Trophoblast cell (in vitro differentiated cells and primary cell): Measurements from ENCODE around the gene TUBB3.

ENCODE experiments used
- DNase-seq, 2 donors: peaks; one replicate each; pipeline ENCODE4 v3.0.0-alpha.2; 2016
- H2AFZ ChIP-seq: 2 replicates; pipeline ENCODE4 v1.6.1; 2013; ENCODE audit warnings: low read length, moderate library complexity, mild to moderate bottlenecking; ENCODE audit not compliant: insufficient read depth, poor library complexity
- H2AK5ac ChIP-seq: 2 replicates; pipeline ENCODE4 v1.6.1; 2013; ENCODE audit warnings: mild to moderate bottlenecking, low read length
- H2BK120ac ChIP-seq: 2 replicates; pipeline ENCODE4 v1.6.1; 2013; ENCODE audit warnings: low read length, mild to moderate bottlenecking, moderate library complexity; ENCODE audit not compliant: insufficient read depth, poor library complexity
- H2BK12ac ChIP-seq: 2 replicates; pipeline ENCODE4 v1.6.1; 2013; ENCODE audit warnings: mild to moderate bottlenecking, low read length, moderate library complexity
- H2BK5ac ChIP-seq: 2 replicates; pipeline ENCODE4 v1.6.1; 2013; ENCODE audit warnings: low read length, low read depth, moderate library complexity, mild to moderate bottlenecking; ENCODE audit not compliant: poor library complexity
- H3K14ac ChIP-seq: 2 replicates; pipeline ENCODE4 v1.6.1; 2013; ENCODE audit warnings: mild to moderate bottlenecking, low read length
- H3K18ac ChIP-seq: 2 replicates; pipeline ENCODE4 v1.6.1; 2013; ENCODE audit warnings: mild to moderate bottlenecking, low read length
- H3K23ac ChIP-seq: 2 replicates; pipeline ENCODE4 v1.6.1; 2013; ENCODE audit warnings: low read length
- H3K27ac ChIP-seq: 2 replicates; pipeline ENCODE4 v1.5.1; 2013; ENCODE audit warnings: low read depth, mild to moderate bottlenecking, inconsistent platforms, low read length, moderate library complexity
- H3K27me3 ChIP-seq: 2 replicates; pipeline ENCODE4 v1.6.1; 2013; ENCODE audit warnings: inconsistent platforms, mild to moderate bottlenecking, low read length, moderate library complexity; ENCODE audit not compliant: insufficient read depth
- H3K36me3 ChIP-seq, 2 experiments: 1 replicate in 1 of 2; 2 replicates in 1 of 2; pipeline ENCODE4 v1.6.1; 2013; ENCODE audit warnings: low read length in 2 of 2, mild to moderate bottlenecking in 2 of 2, moderate library complexity in 1 of 2; ENCODE audit not compliant: insufficient read depth in 2 of 2, control insufficient read depth in 1 of 2
- H3K4ac ChIP-seq: 2 replicates; pipeline ENCODE4 v1.6.1; 2013; ENCODE audit warnings: low read depth, mild to moderate bottlenecking, low read length, moderate library complexity
- H3K4me1 ChIP-seq, 2 experiments: 1 replicate in 1 of 2; 2 replicates in 1 of 2; pipeline ENCODE4 v1.6.1; 2013; ENCODE audit warnings: low read length in 2 of 2, mild to moderate bottlenecking in 2 of 2, moderate library complexity in 1 of 2; ENCODE audit not compliant: insufficient read depth in 2 of 2, control insufficient read depth in 1 of 2
- H3K4me2 ChIP-seq: 2 replicates; pipeline ENCODE4 v1.6.1; 2013; ENCODE audit warnings: inconsistent platforms, mild to moderate bottlenecking, low read length, moderate library complexity
- H3K4me3 ChIP-seq: 2 replicates; pipeline ENCODE4 v1.5.1; 2013; ENCODE audit warnings: mild to moderate bottlenecking, low read depth, low read length, inconsistent platforms
- H3K79me1 ChIP-seq: one replicate; pipeline ENCODE4 v1.6.1; 2013; ENCODE audit warnings: low read length
- H3K79me2 ChIP-seq: 2 replicates; pipeline ENCODE4 v1.6.1; 2013; ENCODE audit warnings: low read length, mild to moderate bottlenecking; ENCODE audit not compliant: control insufficient read depth, insufficient read depth, poor library complexity
- H3K9ac ChIP-seq: 2 replicates; pipeline ENCODE4 v1.6.1; 2013; ENCODE audit warnings: mild to moderate bottlenecking, low read length
- H3K9me3 ChIP-seq: 2 replicates; pipeline ENCODE4 v1.6.1; 2013; ENCODE audit warnings: low read depth, mild to moderate bottlenecking, control low read depth, inconsistent platforms, low read length; ENCODE audit not compliant: insufficient read depth
- H4K12ac ChIP-seq: 2 replicates; pipeline ENCODE4 v1.6.1; 2013; ENCODE audit warnings: low read depth, mild to moderate bottlenecking, low read length, moderate library complexity
- H4K8ac ChIP-seq: 2 replicates; pipeline ENCODE4 v1.6.1; 2013; ENCODE audit warnings: low read depth, mild to moderate bottlenecking, low read length, moderate library complexity
- H4K91ac ChIP-seq: one replicate; pipeline ENCODE4 v1.6.1; 2013; ENCODE audit warnings: low read depth, mild to moderate bottlenecking, low read length, moderate library complexity
- WGBS: extraction: QIAGEN DNeasy Blood & Tissue Kit; methylation state at CpG from one replicate; pipeline ENCODE4 v1.1.7; 2013; ENCODE audit warnings: missing lambda C conversion rate; ENCODE audit not compliant: insufficient read length, insufficient coverage; ENCODE audit errors: extremely low coverage; 5-methylcytosine and 5-hydroxymethylcytosine counted together

TUBB3 gene

DNA sequence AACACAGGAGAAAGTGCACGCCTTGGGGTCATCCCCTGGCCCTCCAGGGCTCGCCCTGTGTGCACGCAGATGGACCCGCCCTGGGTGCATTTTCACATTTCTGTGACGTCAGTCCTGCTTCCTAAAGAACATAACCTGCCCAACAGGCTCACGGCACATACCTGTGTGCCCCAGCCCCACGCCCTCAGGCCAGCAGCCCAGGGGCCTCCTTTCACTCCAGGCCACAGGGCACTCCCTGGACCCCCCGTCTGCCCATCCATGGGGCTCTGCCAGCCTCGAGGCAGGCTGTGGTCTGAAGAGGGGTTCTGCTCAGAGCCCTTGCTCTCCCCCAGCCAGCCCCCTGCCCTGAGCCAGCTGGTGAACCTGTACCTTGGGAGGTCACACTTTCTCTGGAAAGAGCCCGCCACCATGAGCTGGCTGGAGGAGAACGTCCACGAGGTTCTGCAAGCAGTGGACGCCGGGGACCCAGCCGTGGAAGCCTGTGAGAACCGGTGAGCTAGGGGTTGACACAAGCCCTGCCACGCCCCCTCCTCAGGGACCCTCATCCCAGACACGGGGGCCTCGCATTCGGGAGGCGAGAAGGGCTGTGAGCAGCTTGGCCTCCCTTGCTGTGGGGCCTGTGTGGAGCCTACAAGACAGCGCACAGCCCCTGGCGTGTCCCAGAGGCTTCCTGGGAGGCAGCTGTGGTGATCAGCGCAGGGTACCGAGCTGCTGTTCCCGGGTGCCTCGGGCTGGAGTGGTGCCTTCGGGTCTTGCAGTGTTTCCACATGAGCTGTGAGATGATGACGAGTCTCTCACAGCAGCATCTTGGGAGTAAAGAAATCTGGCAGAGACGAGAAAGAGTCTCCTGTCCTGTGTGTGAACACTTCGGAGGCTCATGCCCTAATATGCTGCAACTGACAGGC is 18.3 kb upstream of the TUBB3 start:
- Histone ChIP-seq H3K36me3 (peaks cover 76 to 78% of the 10 kb centered on the region in 2 experiments), H3K79me1 (peaks cover 12% of the 10 kb centered on the region)

DNA sequence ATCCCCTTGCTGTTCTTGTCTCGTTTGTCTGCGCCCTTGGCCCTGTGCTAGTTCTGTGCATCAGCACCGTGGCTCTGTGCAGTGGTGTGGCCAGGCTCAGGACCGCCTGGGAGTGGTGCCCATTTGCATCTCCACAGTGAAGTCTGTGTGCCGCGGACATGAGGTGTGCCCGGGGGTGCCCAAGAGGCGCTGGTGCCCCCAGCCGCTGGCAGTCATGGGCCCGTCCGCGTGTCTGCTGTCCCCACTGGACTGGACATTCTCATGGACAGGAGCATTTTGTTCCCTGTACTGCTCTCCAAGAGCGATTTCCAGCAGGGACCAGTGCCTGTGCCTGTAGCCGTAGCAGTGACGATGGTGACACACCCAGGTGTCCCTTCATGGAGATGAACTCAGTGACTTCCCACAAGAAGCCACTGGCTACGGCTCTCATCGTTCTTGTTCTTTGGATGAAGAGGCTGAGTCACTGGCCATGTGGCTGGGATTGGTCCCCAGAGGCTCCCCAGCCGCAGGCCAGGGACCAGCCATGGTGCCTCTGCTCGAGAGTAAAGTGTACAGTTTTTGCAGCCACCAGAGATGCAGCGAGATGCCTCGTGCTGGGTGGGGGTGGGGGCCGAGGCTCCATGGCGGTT is 17.5 kb upstream of the TUBB3 start:
- H4K12ac ChIP-seq, result no peak overlapping the region
- peak; percentile 32 to 48 for DNase-seq
- WGBS, result no CpG with 5 or more reads among the region's 23 CpGs

More for the DNA sequence above, 18.3 kb upstream of the TUBB3 start:
- peak; percentile 96 to 97 for DNase-seq
- Histone ChIP-seq H3K4me3 (no peak overlapping the region), H2BK120ac (peak overlapping the region; percentile 19), H3K79me2 (no peaks in the 10 kb centered on the region), H3K27ac (peak overlapping the region; percentile 66), H3K27me3 (no peaks in the 10 kb centered on the region), H3K9ac (no peak overlapping the region), H2AFZ (no peak overlapping the region), H3K4me2 (no peak overlapping the region), H3K4me1 (peaks cover 7% of the 10 kb centered on the region in 2 experiments), H4K12ac (no peak overlapping the region), H2AK5ac (no peak overlapping the region), H2BK5ac (peak overlapping the region; percentile 18), H3K14ac (peak overlapping the region; percentile 13), H2BK12ac (no peak overlapping the region), H3K18ac (peak overlapping the region; percentile 4), H3K9me3 (peaks cover 12% of the 10 kb centered on the region), H4K91ac (peak overlapping the region; percentile 79), H4K8ac (peak overlapping the region; percentile 18), H3K23ac (no peak overlapping the region), H3K4ac (no peak overlapping the region)
- WGBS, result no CpG with 5 or more reads among the region's 31 CpGs

DNA sequence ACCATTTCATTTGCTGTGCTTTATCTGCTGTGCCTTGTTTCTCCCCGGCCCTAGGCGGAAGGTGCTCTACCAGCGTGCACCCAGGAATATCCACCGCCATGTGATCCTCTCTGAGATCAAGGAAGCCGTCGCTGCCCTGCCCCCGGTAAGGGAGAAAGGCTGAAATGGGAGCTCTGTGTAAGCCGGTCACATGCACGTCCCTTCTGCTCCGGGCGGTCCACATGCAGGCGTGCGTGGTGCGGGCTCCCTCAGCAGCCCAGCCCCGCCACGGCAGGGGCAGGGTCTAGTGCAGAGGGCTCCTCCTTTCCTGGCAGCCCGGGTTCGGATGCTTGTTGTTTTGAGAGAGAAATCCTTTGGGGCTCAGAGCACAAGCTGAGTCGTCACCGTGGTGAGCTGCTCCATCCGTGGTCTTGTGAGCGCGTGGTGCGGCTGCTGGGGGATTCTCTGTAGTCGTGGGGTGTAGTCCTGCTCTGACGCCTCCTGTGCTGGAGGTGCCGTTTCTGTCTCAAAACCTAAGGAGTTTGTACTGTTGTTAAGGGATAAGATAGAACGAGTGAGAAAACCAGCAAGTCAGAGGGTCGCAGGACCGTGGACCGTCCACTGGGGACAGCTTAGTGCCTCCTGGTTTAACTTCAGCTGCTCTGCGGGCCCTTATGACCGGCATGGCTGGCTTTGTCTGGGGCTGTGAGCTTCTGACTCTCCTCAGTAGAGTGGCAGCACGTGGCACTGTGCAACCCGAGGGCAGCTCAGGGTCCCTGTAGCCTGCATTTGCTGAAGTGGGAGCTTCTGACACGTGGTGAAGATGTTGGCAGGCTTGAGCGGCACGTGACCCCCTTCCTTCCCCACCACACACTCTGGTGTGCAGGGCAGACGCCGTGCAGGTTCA is 16.8 kb upstream of the TUBB3 start:
- Histone ChIP-seq H3K79me1 (peaks cover 12% of the 10 kb centered on the region), H4K8ac (no peak overlapping the region), H3K9me3 (peaks cover 13% of the 10 kb centered on the region), H3K27me3 (no peaks in the 10 kb centered on the region), H2BK5ac (no peak overlapping the region), H2BK120ac (no peak overlapping the region), H3K36me3 (peaks cover 76 to 81% of the 10 kb centered on the region in 2 experiments), H3K4me2 (no peak overlapping the region), H3K9ac (no peak overlapping the region), H3K18ac (no peak overlapping the region), H3K4me3 (no peak overlapping the region), H4K91ac (peak overlapping the region; percentile 5), H3K23ac (no peak overlapping the region), H3K27ac (no peak overlapping the region), H3K14ac (no peak overlapping the region), H3K79me2 (no peaks in the 10 kb centered on the region), H2AFZ (no peak overlapping the region), H4K12ac (no peak overlapping the region), H3K4me1 (peaks cover 7% of the 10 kb centered on the region in 2 experiments), H2BK12ac (no peak overlapping the region), H2AK5ac (no peak overlapping the region), H3K4ac (no peak overlapping the region)
- peak; percentile 49 to 64 for DNase-seq
- WGBS, result no CpG with 5 or more reads among the region's 40 CpGs

More for the DNA sequence above, 17.5 kb upstream of the TUBB3 start:
- no peak overlapping the region for H3K4me2 ChIP-seq
- peak overlapping the region; percentile 59 for H2BK5ac ChIP-seq
- no peaks in the 10 kb centered on the region for H3K27me3 ChIP-seq
- H3K4me3 ChIP-seq, result no peak overlapping the region
- H2BK12ac ChIP-seq, result no peak overlapping the region
- H2BK120ac ChIP-seq, result no peak overlapping the region
- H2AFZ ChIP-seq, result no peak overlapping the region
- H2AK5ac ChIP-seq, result no peak overlapping the region
- no peak overlapping the region for H3K23ac ChIP-seq
- H3K18ac ChIP-seq, result no peak overlapping the region
- H3K79me1 ChIP-seq, result peaks cover 12% of the 10 kb centered on the region
- no peak overlapping the region for H3K9ac ChIP-seq
- peaks cover 75 to 79% of the 10 kb centered on the region in 2 experiments for H3K36me3 ChIP-seq
- H4K8ac ChIP-seq, result peak overlapping the region; percentile 8
- no peaks in the 10 kb centered on the region for H3K79me2 ChIP-seq
- peaks cover 7% of the 10 kb centered on the region in 2 experiments for H3K4me1 ChIP-seq
- H3K14ac ChIP-seq, result peak overlapping the region; percentile 21
- no peak overlapping the region for H3K4ac ChIP-seq
- peak overlapping the region; percentile 61 for H4K91ac ChIP-seq
- H3K9me3 ChIP-seq, result peaks cover 13% of the 10 kb centered on the region
- peak overlapping the region; percentile 66 for H3K27ac ChIP-seq
